Neural cell (in vitro differentiated cells): Measurements from ENCODE around the gene SEC16A.

Experiments
- CTCF ChIP-seq: fragments of 450-650 bp; IDR thresholded peaks from 2 replicates; pipeline ENCODE4 v1.5.1; 2014; ENCODE audit warnings: antibody characterized with exemption, mild to moderate bottlenecking, moderate library complexity; ENCODE audit not compliant: poor library complexity, severe bottlenecking
- EP300 ChIP-seq: fragments of 450-650 bp; conservative IDR thresholded peaks from 2 replicates; pipeline ENCODE4 v1.6.1; 2014; ENCODE audit warnings: antibody characterized with exemption, mild to moderate bottlenecking, moderate library complexity; ENCODE audit not compliant: poor library complexity, severe bottlenecking
- EZH2 ChIP-seq: fragments of 200-600, 300-800 bp; shearing (Covaris generic), sonication (generic); IDR thresholded peaks from 2 replicates; pipeline ENCODE4 v1.6.1; 2014; ENCODE audit warnings: antibody characterized with exemption, low read length, borderline replicate concordance, mild to moderate bottlenecking; ENCODE audit not compliant: insufficient read depth, poor library complexity, severe bottlenecking
- POLR2AphosphoS5 ChIP-seq: IDR thresholded peaks from 2 replicates; pipeline ENCODE4 v1.6.1; 2012
- RAD21 ChIP-seq: fragments of 450-650 bp; conservative IDR thresholded peaks from 2 replicates; pipeline ENCODE4 v1.6.1; 2014; ENCODE audit warnings: antibody characterized with exemption, mild to moderate bottlenecking, moderate library complexity

GRCh38 chr9:136447173-136447778, 35.6 kb downstream of the SEC16A start:
- no peak for TF ChIP-seq CTCF
- no peak for TF ChIP-seq RAD21
- TF ChIP-seq EP300, result no peak
- TF ChIP-seq EZH2, result no peak
- no peak for TF ChIP-seq POLR2AphosphoS5
